ENCODE data around the gene EXOC4.

The EXOC4 gene

GRCh38 chr7:133575726-133576440 lies 323.0 kb downstream of the EXOC4 start:
- Histone ChIP-seq H3K4me1 (ENCODE audit: control insufficient read depth in 2 of 2, insufficient read depth in 2 of 2, low read length in 2 of 2) (no peaks in the 10 kb centered on the region), H3K4me3 (ENCODE audit: low read length in 2 of 2) (no peak overlapping the region), H3K9ac (ENCODE audit: low read depth in 1 of 2, low read length in 2 of 2) (no peak overlapping the region)

GRCh38 chr7:133576612-133577168 lies 323.8 kb downstream of the EXOC4 start:
- H3K4me3 ChIP-seq (ENCODE audit: low read length in 2 of 2): no peak overlapping the region
- H3K9me3 ChIP-seq (ENCODE audit: control insufficient read depth in 2 of 2, low read length in 2 of 2): no peaks in the 10 kb centered on the region
- no peaks in the 10 kb centered on the region for H3K36me3 ChIP-seq (ENCODE audit: control insufficient read depth in 2 of 2, insufficient read depth in 2 of 2, low read length in 2 of 2)
- no peaks in the 10 kb centered on the region for H3K4me1 ChIP-seq (ENCODE audit: control insufficient read depth in 2 of 2, insufficient read depth in 2 of 2, low read length in 2 of 2)
- no peak overlapping the region for H3K9ac ChIP-seq (ENCODE audit: low read depth in 1 of 2, low read length in 2 of 2)
- H3K27ac ChIP-seq (ENCODE audit: low read depth in 2 of 2, low read length in 2 of 2): no peak overlapping the region
- no peaks in the 10 kb centered on the region for H3K27me3 ChIP-seq (ENCODE audit: control insufficient read depth in 2 of 2, insufficient read depth in 2 of 2, low read length in 2 of 2)

More at GRCh38 chr7:133575726-133576440, 323.0 kb downstream of the EXOC4 start:
- Histone ChIP-seq H3K27me3 (ENCODE audit: control insufficient read depth in 2 of 2, insufficient read depth in 2 of 2, low read length in 2 of 2) (no peaks in the 10 kb centered on the region), H3K9me3 (ENCODE audit: control insufficient read depth in 2 of 2, low read length in 2 of 2) (no peaks in the 10 kb centered on the region), H3K27ac (ENCODE audit: low read depth in 2 of 2, low read length in 2 of 2) (no peak overlapping the region), H3K36me3 (ENCODE audit: control insufficient read depth in 2 of 2, insufficient read depth in 2 of 2, low read length in 2 of 2) (no peaks in the 10 kb centered on the region)

- H3K4me1 ChIP-seq (ENCODE audit: control insufficient read depth in 2 of 2, insufficient read depth in 2 of 2, low read length in 2 of 2): no peaks in the 10 kb centered on the region
- H3K9me3 ChIP-seq (ENCODE audit: control insufficient read depth in 2 of 2, low read length in 2 of 2): no peaks in the 10 kb centered on the region
- H3K27me3 ChIP-seq (ENCODE audit: control insufficient read depth in 2 of 2, insufficient read depth in 2 of 2, low read length in 2 of 2): no peaks in the 10 kb centered on the region
- no peak overlapping the region for H3K4me3 ChIP-seq (ENCODE audit: low read length in 2 of 2)
- no peak overlapping the region for H3K9ac ChIP-seq (ENCODE audit: low read depth in 1 of 2, low read length in 2 of 2)
- H3K36me3 ChIP-seq (ENCODE audit: control insufficient read depth in 2 of 2, insufficient read depth in 2 of 2, low read length in 2 of 2): no peaks in the 10 kb centered on the region
- no peak overlapping the region for H3K27ac ChIP-seq (ENCODE audit: low read depth in 2 of 2, low read length in 2 of 2)
Measured at GRCh38 chr7:133582766-133583523, 330.1 kb downstream of the EXOC4 start.

GRCh38 chr7:133583545-133584171 lies 330.8 kb downstream of the EXOC4 start:
- H3K9ac ChIP-seq (ENCODE audit: low read depth in 1 of 2, low read length in 2 of 2): no peak overlapping the region
- H3K27me3 ChIP-seq (ENCODE audit: control insufficient read depth in 2 of 2, insufficient read depth in 2 of 2, low read length in 2 of 2): no peaks in the 10 kb centered on the region
- no peak overlapping the region for H3K27ac ChIP-seq (ENCODE audit: low read depth in 2 of 2, low read length in 2 of 2)
- H3K4me1 ChIP-seq (ENCODE audit: control insufficient read depth in 2 of 2, insufficient read depth in 2 of 2, low read length in 2 of 2): no peaks in the 10 kb centered on the region
- H3K36me3 ChIP-seq (ENCODE audit: control insufficient read depth in 2 of 2, insufficient read depth in 2 of 2, low read length in 2 of 2): no peaks in the 10 kb centered on the region
- H3K9me3 ChIP-seq (ENCODE audit: control insufficient read depth in 2 of 2, low read length in 2 of 2): no peaks in the 10 kb centered on the region
- no peak overlapping the region for H3K4me3 ChIP-seq (ENCODE audit: low read length in 2 of 2)

- no peak overlapping the region for H3K27ac ChIP-seq (ENCODE audit: low read depth in 2 of 2, low read length in 2 of 2)
- no peak overlapping the region for H3K9ac ChIP-seq (ENCODE audit: low read depth in 1 of 2, low read length in 2 of 2)
- H3K9me3 ChIP-seq (ENCODE audit: control insufficient read depth in 2 of 2, low read length in 2 of 2): no peaks in the 10 kb centered on the region
- H3K4me1 ChIP-seq (ENCODE audit: control insufficient read depth in 2 of 2, insufficient read depth in 2 of 2, low read length in 2 of 2): no peaks in the 10 kb centered on the region
- H3K36me3 ChIP-seq (ENCODE audit: control insufficient read depth in 2 of 2, insufficient read depth in 2 of 2, low read length in 2 of 2): no peaks in the 10 kb centered on the region
- no peaks in the 10 kb centered on the region for H3K27me3 ChIP-seq (ENCODE audit: control insufficient read depth in 2 of 2, insufficient read depth in 2 of 2, low read length in 2 of 2)
- no peak overlapping the region for H3K4me3 ChIP-seq (ENCODE audit: low read length in 2 of 2)
Measured at GRCh38 chr7:133584956-133585668, 332.2 kb downstream of the EXOC4 start.

- Histone ChIP-seq H3K4me3 (ENCODE audit: low read length in 2 of 2) (no peak overlapping the region), H3K9me3 (ENCODE audit: control insufficient read depth in 2 of 2, low read length in 2 of 2) (no peaks in the 10 kb centered on the region), H3K4me1 (ENCODE audit: control insufficient read depth in 2 of 2, insufficient read depth in 2 of 2, low read length in 2 of 2) (no peaks in the 10 kb centered on the region), H3K36me3 (ENCODE audit: control insufficient read depth in 2 of 2, insufficient read depth in 2 of 2, low read length in 2 of 2) (no peaks in the 10 kb centered on the region), H3K9ac (ENCODE audit: low read depth in 1 of 2, low read length in 2 of 2) (no peak overlapping the region), H3K27ac (ENCODE audit: low read depth in 2 of 2, low read length in 2 of 2) (no peak overlapping the region), H3K27me3 (ENCODE audit: control insufficient read depth in 2 of 2, insufficient read depth in 2 of 2, low read length in 2 of 2) (no peaks in the 10 kb centered on the region)
Measured at GRCh38 chr7:133586253-133586652, 333.4 kb downstream of the EXOC4 start.

- no peak overlapping the region for H3K4me3 ChIP-seq (ENCODE audit: low read length in 2 of 2)
- H3K36me3 ChIP-seq (ENCODE audit: control insufficient read depth in 2 of 2, insufficient read depth in 2 of 2, low read length in 2 of 2): no peaks in the 10 kb centered on the region
- no peaks in the 10 kb centered on the region for H3K27me3 ChIP-seq (ENCODE audit: control insufficient read depth in 2 of 2, insufficient read depth in 2 of 2, low read length in 2 of 2)
- no peak overlapping the region for H3K27ac ChIP-seq (ENCODE audit: low read depth in 2 of 2, low read length in 2 of 2)
- H3K9ac ChIP-seq (ENCODE audit: low read depth in 1 of 2, low read length in 2 of 2): no peak overlapping the region
- H3K4me1 ChIP-seq (ENCODE audit: control insufficient read depth in 2 of 2, insufficient read depth in 2 of 2, low read length in 2 of 2): no peaks in the 10 kb centered on the region
- no peaks in the 10 kb centered on the region for H3K9me3 ChIP-seq (ENCODE audit: control insufficient read depth in 2 of 2, low read length in 2 of 2)
Measured at GRCh38 chr7:133587903-133588302, 335.0 kb downstream of the EXOC4 start.

GRCh38 chr7:133590795-133591194 lies 337.9 kb downstream of the EXOC4 start:
- Histone ChIP-seq H3K9me3 (ENCODE audit: control insufficient read depth in 2 of 2, low read length in 2 of 2) (no peaks in the 10 kb centered on the region), H3K9ac (ENCODE audit: low read depth in 1 of 2, low read length in 2 of 2) (no peak overlapping the region), H3K27ac (ENCODE audit: low read depth in 2 of 2, low read length in 2 of 2) (no peak overlapping the region), H3K4me3 (ENCODE audit: low read length in 2 of 2) (no peak overlapping the region), H3K4me1 (ENCODE audit: control insufficient read depth in 2 of 2, insufficient read depth in 2 of 2, low read length in 2 of 2) (no peaks in the 10 kb centered on the region), H3K27me3 (ENCODE audit: control insufficient read depth in 2 of 2, insufficient read depth in 2 of 2, low read length in 2 of 2) (no peaks in the 10 kb centered on the region), H3K36me3 (ENCODE audit: control insufficient read depth in 2 of 2, insufficient read depth in 2 of 2, low read length in 2 of 2) (no peaks in the 10 kb centered on the region)

- H3K4me3 ChIP-seq (ENCODE audit: low read length in 2 of 2): no peak overlapping the region
- no peaks in the 10 kb centered on the region for H3K9me3 ChIP-seq (ENCODE audit: control insufficient read depth in 2 of 2, low read length in 2 of 2)
- no peak overlapping the region for H3K27ac ChIP-seq (ENCODE audit: low read depth in 2 of 2, low read length in 2 of 2)
- no peak overlapping the region for H3K9ac ChIP-seq (ENCODE audit: low read depth in 1 of 2, low read length in 2 of 2)
- H3K27me3 ChIP-seq (ENCODE audit: control insufficient read depth in 2 of 2, insufficient read depth in 2 of 2, low read length in 2 of 2): no peaks in the 10 kb centered on the region
- H3K36me3 ChIP-seq (ENCODE audit: control insufficient read depth in 2 of 2, insufficient read depth in 2 of 2, low read length in 2 of 2): no peaks in the 10 kb centered on the region
- H3K4me1 ChIP-seq (ENCODE audit: control insufficient read depth in 2 of 2, insufficient read depth in 2 of 2, low read length in 2 of 2): no peaks in the 10 kb centered on the region
Measured at GRCh38 chr7:133591704-133592340, 338.9 kb downstream of the EXOC4 start.
